K562 (cell line): ENCODE results near the gene KIF25. TPM values are rescaled to one million over a fixed set of nuclear protein-coding genes. Genes with fewer than 3 reads are reported as not detected.
A peak's percentile ranks its signal among the peaks of the same experiment; 100 is the strongest.

Source experiments
- ATAC-seq: fragments of 200-7000 bp; cut with Tn5 transposase; 3 replicates; pipeline ENCODE4 v1.9.1; 2020; ENCODE audit warnings: moderate library complexity
- BruUV-seq: library from RNA; stranded (reverse); fragments of 400-500 nt; replicated peaks from 2 replicates; lab custom pipeline; 2021; lab: Mats Ljungman, UMichigan
- CTCF ChIA-PET: fragments of 300-600 bp; formaldehyde crosslinking; extraction: SDS; loops from one replicate; lab custom pipeline; 2021; ENCODE audit warnings: low intra/inter-chr PET ratio; lab: Yijun Ruan, JAX
- POLR2A ChIA-PET: fragments of 300-600, 350-650 bp; sonication (Branson Sonifier 250); formaldehyde crosslinking; extraction: SDS; loops from one replicate; lab custom pipeline; 2021; ENCODE audit warnings: antibody characterized with exemption, inconsistent platforms; lab: Yijun Ruan, JAX
- DNase-seq, 4 experiments: peaks; one replicate each; pipeline versions ENCODE4 v3.0.0 to v3.0.0-alpha.2; 2011 to 2018; ENCODE audit warnings: low spot score in 3 of 4, mixed read lengths in 3 of 4; ENCODE audit errors: extremely low read depth in 1 of 4
- FAIRE-seq: peaks from 2 replicates; lab custom pipeline; 2011; peaks lifted over from hg19 to GRCh38; lab: Jason Lieb, UNC
- H2AFZ ChIP-seq: 2 replicates; pipeline ENCODE4 v1.6.0; 2011; ENCODE audit warnings: low read depth, low read length, control low read depth, inconsistent platforms
- H3K27ac ChIP-seq: fragments of 200-600 bp; 3 replicates; pipeline ENCODE4 v1.8.0; 2011; ENCODE audit warnings: low read depth, mild to moderate bottlenecking, control low read depth, inconsistent platforms, low read length, moderate library complexity, mixed read lengths; ENCODE audit errors: extremely low read depth
- H3K27me3 ChIP-seq, 2 experiments: fragments of 300-600 bp in 1 of 2; 2 replicates in 1 of 2; 3 replicates in 1 of 2; pipeline versions ENCODE4 v1.6.0 to v1.8.0; 2011; ENCODE audit warnings: inconsistent platforms in 2 of 2, low read length in 2 of 2, mild to moderate bottlenecking in 1 of 2, mixed read lengths in 1 of 2, moderate library complexity in 1 of 2; ENCODE audit not compliant: control insufficient read depth in 2 of 2, insufficient read depth in 2 of 2
- H3K36me3 ChIP-seq: fragments of 300-600 bp; 3 replicates; pipeline ENCODE4 v1.8.0; 2011; ENCODE audit warnings: mild to moderate bottlenecking, low read length, inconsistent platforms; ENCODE audit not compliant: control insufficient read depth, insufficient read depth
- H3K4me1 ChIP-seq, 2 experiments: fragments of 200-600 bp in 1 of 2; replicated peaks in 1 of 2; 2 replicates in 1 of 2; 3 replicates in 1 of 2; pipeline versions ENCODE4 v1.5.1 to v1.8.0; 2011; ENCODE audit warnings: inconsistent platforms in 2 of 2, low read length in 2 of 2, mild to moderate bottlenecking in 1 of 2, mixed read lengths in 1 of 2, moderate library complexity in 1 of 2; ENCODE audit not compliant: control insufficient read depth in 2 of 2, insufficient read depth in 2 of 2
- H3K4me2 ChIP-seq: 2 replicates; pipeline ENCODE4 v1.6.1; 2011; ENCODE audit warnings: low read length, control low read depth, inconsistent platforms, mixed read lengths; ENCODE audit not compliant: insufficient read depth
- H3K4me3 ChIP-seq: fragments of 200-600 bp; sonication (generic), shearing (Covaris generic); 2 replicates; pipeline ENCODE4 v1.5.1; 2016; ENCODE audit warnings: control low read depth, inconsistent platforms
- H3K79me2 ChIP-seq: fragments of 200-600 bp; 3 replicates; pipeline ENCODE4 v1.8.0; 2011; ENCODE audit warnings: low read length, inconsistent platforms; ENCODE audit not compliant: control insufficient read depth, insufficient read depth
- H3K9ac ChIP-seq, 2 experiments: 2 replicates each; pipeline versions ENCODE4 v1.6.0 to v1.6.1; 2011; ENCODE audit warnings: low read depth in 2 of 2, low read length in 2 of 2, control low read depth in 1 of 2, inconsistent platforms in 1 of 2, mild to moderate bottlenecking in 1 of 2, mixed read lengths in 1 of 2; ENCODE audit not compliant: insufficient read depth in 1 of 2
- H3K9me1 ChIP-seq: one replicate; pipeline ENCODE4 v1.6.0; 2011; ENCODE audit warnings: inconsistent platforms, mild to moderate bottlenecking, low read length, moderate library complexity; ENCODE audit not compliant: control insufficient read depth, insufficient read depth
- H3K9me3 ChIP-seq: replicated peaks from 2 replicates; pipeline ENCODE4 v1.5.1; 2011; ENCODE audit warnings: low read depth, low read length, inconsistent platforms; ENCODE audit not compliant: control insufficient read depth, insufficient read depth
- H4K20me1 ChIP-seq: replicated peaks from 2 replicates; pipeline ENCODE4 v1.6.1; 2011; ENCODE audit warnings: low read length, inconsistent platforms, mixed read lengths; ENCODE audit not compliant: control insufficient read depth, insufficient read depth
- CHCHD3 ChIP-seq: fragments of 250-450 bp; sonication (Bioruptor Pico); IDR thresholded peaks from 2 replicates; pipeline ENCODE4 v2.1.2; 2022; ENCODE audit warnings: mild to moderate bottlenecking
- DACH1 ChIP-seq: fragments of 450-650 bp; IDR thresholded peaks from 2 replicates; pipeline ENCODE4 v1.6.1; 2018; ENCODE audit not compliant: partially characterized antibody
- DMBX1 ChIP-seq: fragments of 250-450 bp; sonication (Bioruptor Pico); IDR thresholded peaks from 2 replicates; pipeline ENCODE4 v1.8.0; 2022; ENCODE audit warnings: inconsistent platforms, mild to moderate bottlenecking, moderate library complexity, borderline replicate concordance
- HEY1 ChIP-seq: fragments of 250-450 bp; sonication (Bioruptor Pico); IDR thresholded peaks from 2 replicates; pipeline ENCODE4 v1.5.0; 2020; ENCODE audit warnings: mild to moderate bottlenecking, moderate library complexity, borderline replicate concordance
- POLR3A ChIP-seq: IDR thresholded peaks from 2 replicates; pipeline ENCODE4 v1.6.1; 2011; ENCODE audit warnings: borderline replicate concordance, mild to moderate bottlenecking, moderate library complexity; ENCODE audit not compliant: insufficient read length, insufficient read depth; ENCODE audit errors: extremely low read depth
- RNF2 ChIP-seq: sonication (generic); IDR thresholded peaks from 2 replicates; pipeline ENCODE4 v1.6.1; 2016
- SP2 ChIP-seq: IDR thresholded peaks from 2 replicates; pipeline ENCODE4 v1.6.1; 2011; ENCODE audit warnings: mild to moderate bottlenecking, low read depth, low read length, moderate library complexity; ENCODE audit not compliant: poor library complexity, severe bottlenecking; ENCODE audit errors: extremely low read depth
- TRIM28 ChIP-seq: fragments of 450-650 bp; IDR thresholded peaks from 2 replicates; pipeline ENCODE4 v1.6.1; 2017
- ZBTB7A ChIP-seq: IDR thresholded peaks from 2 replicates; pipeline ENCODE4 v1.6.1; 2011; ENCODE audit warnings: low read depth, mild to moderate bottlenecking, low read length, moderate library complexity, borderline replicate concordance; ENCODE audit not compliant: control insufficient read depth
- ZNF134 ChIP-seq: fragments of 250-450 bp; sonication (Bioruptor Pico); conservative IDR thresholded peaks from 2 replicates; pipeline ENCODE4 v1.4.0; 2020
- WGBS: fragments of 100-300 bp; shearing (Covaris generic); methylation state at CpG from one replicate; pipeline ENCODE4 v1.1.6; 2016; ENCODE audit warnings: low coverage, mixed read lengths; ENCODE audit not compliant: insufficient coverage; ENCODE audit errors: missing lambda C conversion rate; 5-methylcytosine and 5-hydroxymethylcytosine counted together
- in situ Hi-C: fragments of 300-500 bp; cut with MboI; formaldehyde crosslinking; loops from 4 replicates; pipeline ENCODE4 v1.15.0; 2018; ENCODE audit warnings: inconsistent platforms, mixed read lengths
- intact Hi-C: fragments of 100-400 bp; cut with micrococcal nuclease; formaldehyde crosslinking; loops from 2 replicates; pipeline ENCODE4 v1.14.2; 2022
- polyA plus RNA-seq, 8 experiments: library from polyadenylated mRNA; depleted of rRNA in 4 of 8; stranded (reverse) in 5 of 8; unstranded in 3 of 8; fragments of >200 nt; fragmentation: Nextera tagmentation in 2 of 8; fragmentation: Illumina TruSeq in 1 of 8; extraction: Ambion mirVana in 2 of 8; extraction: Trizol in 1 of 8; gene quantifications; 2 replicates each; pipeline versions ENCODE4 v1.2.1 to v1.2.3, GENCODE V29; 2011 to 2014; ENCODE audit warnings: inconsistent platforms in 1 of 8, missing spikeins in 1 of 8
- total RNA-seq, 7 experiments: library from RNA; depleted of rRNA in 6 of 7; stranded (reverse); fragments of >200 nt in 6 of 7; fragmentation: Illumina TruSeq in 2 of 7; extraction: Trizol in 2 of 7; gene quantifications; 2 replicates each; pipeline versions ENCODE4 v1.2.1 to v1.2.3, GENCODE V29; 2011 to 2021; ENCODE audit warnings: low replicate concordance in 1 of 7
- TF ChIP-seq, protein P1 (sequence below), 3 experiments: IDR thresholded peaks in 2 of 3; conservative IDR thresholded peaks in 1 of 3; 2 replicates each; pipeline ENCODE4 v1.5.1; 2011 to 2012; ENCODE audit warnings: low read length in 3 of 3, mild to moderate bottlenecking in 3 of 3, control low read depth in 2 of 3, improper control_type of control experiment in 1 of 3, inconsistent platforms in 1 of 3, low read depth in 1 of 3, mixed read lengths in 1 of 3, moderate library complexity in 1 of 3; ENCODE audit not compliant: insufficient read depth in 2 of 3
- TF ChIP-seq, protein P2 (sequence below): sonication (generic); formaldehyde crosslinking; IDR thresholded peaks from 2 replicates; pipeline ENCODE4 v1.8.0; 2023; ENCODE audit warnings: mild to moderate bottlenecking, missing genetic modification reagents
- TF ChIP-seq, protein P3 (sequence below), 2 experiments: fragments of 200-800 bp in 1 of 2; sonication (Bioruptor generic) in 1 of 2; sonication (generic) in 1 of 2; formaldehyde crosslinking in 1 of 2; IDR thresholded peaks in 1 of 2; conservative IDR thresholded peaks in 1 of 2; 2 replicates each; pipeline versions ENCODE4 v1.5.0 to v1.6.1; 2016 to 2020; ENCODE audit warnings: missing compliant biosample characterization in 1 of 2, missing genetic modification characterization in 1 of 2, missing genetic modification reagents in 1 of 2

KIF25 gene
- total and polyA plus RNA-seq, 9 of the 15 experiments (the other 6 are each of a cell fraction or from before 2014, with no cell fraction given): 0.04 to 0.49 (median 0.23) TPM; not detected in 5

DNA sequence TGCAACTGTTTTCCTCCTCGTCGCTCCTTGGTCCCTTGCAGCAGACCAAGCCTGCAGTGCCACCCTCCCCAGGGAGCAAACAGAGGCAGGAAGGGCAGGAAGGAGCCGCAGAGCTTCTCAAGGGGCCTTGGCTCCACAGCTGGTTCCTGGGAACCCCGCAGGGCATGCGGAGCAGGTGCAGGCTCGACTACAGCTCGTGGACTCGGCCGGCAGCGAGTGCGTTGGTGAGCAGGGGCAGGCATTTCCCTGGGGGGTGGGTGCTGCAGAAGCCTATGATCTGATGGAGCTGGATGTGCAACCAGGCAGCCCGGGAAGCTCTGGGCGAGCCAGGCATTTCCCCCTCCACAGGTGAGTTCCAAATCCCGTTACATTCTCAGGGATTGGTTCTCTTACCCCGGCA lies 44.5 kb downstream of the KIF25 start:
- no peak overlapping the region for H3K4me2 ChIP-seq
- intact Hi-C loops: no loop called here
- no peaks in the 10 kb centered on the region for H3K9me3 ChIP-seq
- no peak overlapping the region for H2AFZ ChIP-seq
- no peak for TF ChIP-seq DACH1
- no peak for TF ChIP-seq HEY1
- TF ChIP-seq SP2: no peak
- TF ChIP-seq TRIM28: no peak
- no peak for TF ChIP-seq RNF2
- TF ChIP-seq, protein P1, sequence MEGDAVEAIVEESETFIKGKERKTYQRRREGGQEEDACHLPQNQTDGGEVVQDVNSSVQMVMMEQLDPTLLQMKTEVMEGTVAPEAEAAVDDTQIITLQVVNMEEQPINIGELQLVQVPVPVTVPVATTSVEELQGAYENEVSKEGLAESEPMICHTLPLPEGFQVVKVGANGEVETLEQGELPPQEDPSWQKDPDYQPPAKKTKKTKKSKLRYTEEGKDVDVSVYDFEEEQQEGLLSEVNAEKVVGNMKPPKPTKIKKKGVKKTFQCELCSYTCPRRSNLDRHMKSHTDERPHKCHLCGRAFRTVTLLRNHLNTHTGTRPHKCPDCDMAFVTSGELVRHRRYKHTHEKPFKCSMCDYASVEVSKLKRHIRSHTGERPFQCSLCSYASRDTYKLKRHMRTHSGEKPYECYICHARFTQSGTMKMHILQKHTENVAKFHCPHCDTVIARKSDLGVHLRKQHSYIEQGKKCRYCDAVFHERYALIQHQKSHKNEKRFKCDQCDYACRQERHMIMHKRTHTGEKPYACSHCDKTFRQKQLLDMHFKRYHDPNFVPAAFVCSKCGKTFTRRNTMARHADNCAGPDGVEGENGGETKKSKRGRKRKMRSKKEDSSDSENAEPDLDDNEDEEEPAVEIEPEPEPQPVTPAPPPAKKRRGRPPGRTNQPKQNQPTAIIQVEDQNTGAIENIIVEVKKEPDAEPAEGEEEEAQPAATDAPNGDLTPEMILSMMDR (IDR thresholded peaks at IDR 0.05 in 2 of 3, conservative IDR thresholded peaks at IDR 0.05 in 1 of 3; ENCODE audit: insufficient read depth in 2 of 3, low read depth in 1 of 3, low read length in 3 of 3): no peak
- TF ChIP-seq, protein P2, sequence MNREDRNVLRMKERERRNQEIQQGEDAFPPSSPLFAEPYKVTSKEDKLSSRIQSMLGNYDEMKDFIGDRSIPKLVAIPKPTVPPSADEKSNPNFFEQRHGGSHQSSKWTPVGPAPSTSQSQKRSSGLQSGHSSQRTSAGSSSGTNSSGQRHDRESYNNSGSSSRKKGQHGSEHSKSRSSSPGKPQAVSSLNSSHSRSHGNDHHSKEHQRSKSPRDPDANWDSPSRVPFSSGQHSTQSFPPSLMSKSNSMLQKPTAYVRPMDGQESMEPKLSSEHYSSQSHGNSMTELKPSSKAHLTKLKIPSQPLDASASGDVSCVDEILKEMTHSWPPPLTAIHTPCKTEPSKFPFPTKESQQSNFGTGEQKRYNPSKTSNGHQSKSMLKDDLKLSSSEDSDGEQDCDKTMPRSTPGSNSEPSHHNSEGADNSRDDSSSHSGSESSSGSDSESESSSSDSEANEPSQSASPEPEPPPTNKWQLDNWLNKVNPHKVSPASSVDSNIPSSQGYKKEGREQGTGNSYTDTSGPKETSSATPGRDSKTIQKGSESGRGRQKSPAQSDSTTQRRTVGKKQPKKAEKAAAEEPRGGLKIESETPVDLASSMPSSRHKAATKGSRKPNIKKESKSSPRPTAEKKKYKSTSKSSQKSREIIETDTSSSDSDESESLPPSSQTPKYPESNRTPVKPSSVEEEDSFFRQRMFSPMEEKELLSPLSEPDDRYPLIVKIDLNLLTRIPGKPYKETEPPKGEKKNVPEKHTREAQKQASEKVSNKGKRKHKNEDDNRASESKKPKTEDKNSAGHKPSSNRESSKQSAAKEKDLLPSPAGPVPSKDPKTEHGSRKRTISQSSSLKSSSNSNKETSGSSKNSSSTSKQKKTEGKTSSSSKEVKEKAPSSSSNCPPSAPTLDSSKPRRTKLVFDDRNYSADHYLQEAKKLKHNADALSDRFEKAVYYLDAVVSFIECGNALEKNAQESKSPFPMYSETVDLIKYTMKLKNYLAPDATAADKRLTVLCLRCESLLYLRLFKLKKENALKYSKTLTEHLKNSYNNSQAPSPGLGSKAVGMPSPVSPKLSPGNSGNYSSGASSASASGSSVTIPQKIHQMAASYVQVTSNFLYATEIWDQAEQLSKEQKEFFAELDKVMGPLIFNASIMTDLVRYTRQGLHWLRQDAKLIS (CRISPR knock-in tag): no peak
- TF ChIP-seq CHCHD3 (CRISPR knock-in tag): no peak
- TF ChIP-seq ZNF134 (CRISPR knock-in tag): no peak
- TF ChIP-seq ZBTB7A: no peak
- TF ChIP-seq POLR3A: no peak
- no peak for TF ChIP-seq DMBX1 (CRISPR knock-in tag)
- TF ChIP-seq, protein P3, sequence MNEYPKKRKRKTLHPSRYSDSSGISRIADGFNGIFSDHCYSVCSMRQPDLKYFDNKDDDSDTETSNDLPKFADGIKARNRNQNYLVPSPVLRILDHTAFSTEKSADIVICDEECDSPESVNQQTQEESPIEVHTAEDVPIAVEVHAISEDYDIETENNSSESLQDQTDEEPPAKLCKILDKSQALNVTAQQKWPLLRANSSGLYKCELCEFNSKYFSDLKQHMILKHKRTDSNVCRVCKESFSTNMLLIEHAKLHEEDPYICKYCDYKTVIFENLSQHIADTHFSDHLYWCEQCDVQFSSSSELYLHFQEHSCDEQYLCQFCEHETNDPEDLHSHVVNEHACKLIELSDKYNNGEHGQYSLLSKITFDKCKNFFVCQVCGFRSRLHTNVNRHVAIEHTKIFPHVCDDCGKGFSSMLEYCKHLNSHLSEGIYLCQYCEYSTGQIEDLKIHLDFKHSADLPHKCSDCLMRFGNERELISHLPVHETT (CRISPR knock-in tag; conservative IDR thresholded peaks at IDR 0.05 in 1 of 2, IDR thresholded peaks at IDR 0.05 in 1 of 2): no peak
- DNase-seq (no peak), ATAC-seq (peak; percentile 19; the same call in 1 of the 3 replicates), FAIRE-seq (no peak)
- no TSS peak for BruUV-seq
- H3K79me2 ChIP-seq: no peaks in the 10 kb centered on the region
- no peaks in the 10 kb centered on the region for H3K9me1 ChIP-seq
- ChIA-PET CTCF (no interaction called here), POLR2A (no interaction called here)
- no peaks in the 10 kb centered on the region for H3K36me3 ChIP-seq
- in situ Hi-C loops: no loop called here
- H3K4me3 ChIP-seq: no peak overlapping the region
- H3K4me1 ChIP-seq: peaks cover 0 to 22% of the 10 kb centered on the region in 2 experiments; a peak in 1 of 5 replicates
- H3K27ac ChIP-seq: no peak overlapping the region
- H3K27me3 ChIP-seq: peaks cover 51 to 88% of the 10 kb centered on the region in 2 experiments
- 0 out of 4 replicates have a peak overlapping the region, but pooled peaks of 1 of the 2 experiments have one; percentile 21 for H3K9ac ChIP-seq
- 2% methylated on average over 15 of the region's 15 CpGs for WGBS
- peaks cover 5% of the 10 kb centered on the region; the same call in 1 of the 2 replicates for H4K20me1 ChIP-seq
